Activated naive CD4-positive, alpha-beta T cell treated with anti-CD3 and anti-CD28 coated beads, Interleukin-2, amount 50 U/mL, for 24 hours (primary cell): Measurements from ENCODE around the gene RAET1E.
"Not testable (repeated sequence)": the region's sequence is repeated elsewhere in the genome, so short reads cannot be mapped to it uniquely, and the experiment has no call there.

ENCODE experiments used
- H3K27ac Mint-ChIP-seq: one replicate; pipeline ENCODE4 v1.8.0; 2021; ENCODE audit warnings: mild to moderate bottlenecking, mixed read lengths
- H3K27me3 Mint-ChIP-seq: one replicate; pipeline ENCODE4 v1.8.0; 2021; ENCODE audit warnings: mixed read lengths
- H3K36me3 Mint-ChIP-seq: one replicate; pipeline ENCODE4 v1.8.0; 2021; ENCODE audit warnings: mixed read lengths
- H3K4me1 Mint-ChIP-seq: one replicate; pipeline ENCODE4 v1.8.0; 2021; ENCODE audit warnings: mixed read lengths
- H3K4me3 Mint-ChIP-seq: one replicate; pipeline ENCODE4 v1.8.0; 2021; ENCODE audit warnings: mild to moderate bottlenecking, mixed read lengths
- H3K9me3 Mint-ChIP-seq: one replicate; pipeline ENCODE4 v1.8.0; 2021; ENCODE audit warnings: mixed read lengths

RAET1E gene

DNA sequence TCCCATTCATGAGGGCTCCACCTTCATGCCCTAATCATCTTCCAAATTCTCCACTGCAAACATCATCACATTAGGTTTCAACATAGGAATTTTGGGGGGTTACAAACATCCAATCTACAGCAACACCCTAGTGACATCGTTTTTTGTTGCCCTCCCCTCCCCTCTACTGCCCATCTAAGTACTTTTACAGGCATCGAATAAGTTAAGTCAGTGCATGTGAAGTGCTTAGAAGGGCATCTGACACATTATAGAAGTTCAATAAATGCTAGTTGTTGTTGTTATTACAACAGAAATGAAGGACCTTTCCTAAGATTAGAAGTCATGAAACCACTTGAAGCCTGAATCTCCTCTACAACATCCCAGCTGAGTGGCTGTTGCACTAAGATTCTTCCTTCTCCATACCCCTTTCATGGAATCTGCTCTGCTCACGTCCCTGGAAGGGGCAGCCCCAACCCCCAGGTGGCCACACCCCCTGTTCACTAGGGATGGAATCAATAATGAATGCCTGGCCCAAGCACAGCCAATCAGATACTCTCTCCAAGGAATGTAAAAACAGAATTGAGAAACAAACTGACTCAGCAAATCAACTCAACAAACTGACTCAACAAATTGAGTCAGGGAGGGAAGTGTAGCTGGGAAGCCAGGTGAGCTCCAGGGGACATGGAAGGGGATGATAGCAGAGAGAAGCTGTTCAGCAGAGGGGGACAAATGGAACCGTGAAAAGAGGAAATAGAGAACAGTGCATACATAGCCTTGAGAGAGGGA, 29.9 kb downstream of the RAET1E start:
- H3K4me1 Mint-ChIP-seq, result peaks cover 1% of the 10 kb centered on the region
- peaks cover 2% of the 10 kb centered on the region for H3K36me3 Mint-ChIP-seq
- H3K27ac Mint-ChIP-seq, result no peak overlapping the region
- no peak overlapping the region for H3K4me3 Mint-ChIP-seq
- peaks cover 2% of the 10 kb centered on the region for H3K27me3 Mint-ChIP-seq
- H3K9me3 Mint-ChIP-seq, result no peaks in the 10 kb centered on the region

DNA sequence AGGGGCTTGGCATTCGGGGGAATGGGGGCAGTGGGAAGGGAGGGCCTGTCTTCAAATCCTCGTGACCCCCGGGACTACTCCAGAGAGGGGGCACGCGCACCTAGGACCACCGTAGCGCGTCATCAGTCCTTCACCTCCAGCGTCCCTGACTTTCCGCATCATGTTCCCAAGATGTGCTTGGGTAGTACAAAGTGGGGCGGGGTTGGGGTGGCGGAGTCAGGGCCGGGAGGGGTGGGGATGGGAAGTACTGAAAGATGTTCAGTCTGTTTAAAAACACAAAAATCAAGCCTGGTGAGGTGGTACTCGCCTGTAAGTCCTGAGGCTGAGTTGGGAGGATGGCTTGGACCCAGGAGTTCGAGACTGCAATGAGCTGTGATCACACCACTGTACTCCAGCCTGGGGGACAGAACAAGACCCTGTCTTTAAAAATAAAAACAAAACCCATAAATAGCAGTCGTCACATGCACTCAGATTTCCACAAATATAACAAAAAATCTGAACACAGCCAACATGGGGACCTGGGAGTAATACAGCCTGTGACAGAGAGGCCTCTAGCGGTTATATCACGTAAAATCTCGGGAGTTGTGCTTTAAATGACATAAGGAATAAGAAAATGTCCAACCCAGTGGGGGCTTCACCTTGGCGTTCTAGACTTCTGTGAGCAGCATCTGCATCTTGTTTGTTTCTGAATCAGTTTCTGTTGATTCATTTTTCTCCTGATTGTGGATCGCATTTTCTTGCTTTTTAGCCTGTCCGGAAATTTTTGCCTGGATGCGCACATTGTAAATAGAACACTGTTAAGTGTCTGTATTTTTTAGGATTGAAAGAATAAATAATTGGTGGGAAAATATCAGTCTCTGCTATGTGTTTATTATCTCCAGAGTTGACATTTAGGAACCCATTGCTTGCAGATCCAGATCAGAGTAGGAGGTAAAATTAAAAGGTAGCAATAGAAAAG, 33.1 kb downstream of the RAET1E start:
- H3K27ac Mint-ChIP-seq, result no peak overlapping the region
- peaks cover 5% of the 10 kb centered on the region for H3K4me1 Mint-ChIP-seq
- peak overlapping the region; percentile 72 for H3K4me3 Mint-ChIP-seq
- no peaks in the 10 kb centered on the region for H3K9me3 Mint-ChIP-seq
- no peaks in the 10 kb centered on the region for H3K27me3 Mint-ChIP-seq
- H3K36me3 Mint-ChIP-seq, result no peaks in the 10 kb centered on the region

DNA sequence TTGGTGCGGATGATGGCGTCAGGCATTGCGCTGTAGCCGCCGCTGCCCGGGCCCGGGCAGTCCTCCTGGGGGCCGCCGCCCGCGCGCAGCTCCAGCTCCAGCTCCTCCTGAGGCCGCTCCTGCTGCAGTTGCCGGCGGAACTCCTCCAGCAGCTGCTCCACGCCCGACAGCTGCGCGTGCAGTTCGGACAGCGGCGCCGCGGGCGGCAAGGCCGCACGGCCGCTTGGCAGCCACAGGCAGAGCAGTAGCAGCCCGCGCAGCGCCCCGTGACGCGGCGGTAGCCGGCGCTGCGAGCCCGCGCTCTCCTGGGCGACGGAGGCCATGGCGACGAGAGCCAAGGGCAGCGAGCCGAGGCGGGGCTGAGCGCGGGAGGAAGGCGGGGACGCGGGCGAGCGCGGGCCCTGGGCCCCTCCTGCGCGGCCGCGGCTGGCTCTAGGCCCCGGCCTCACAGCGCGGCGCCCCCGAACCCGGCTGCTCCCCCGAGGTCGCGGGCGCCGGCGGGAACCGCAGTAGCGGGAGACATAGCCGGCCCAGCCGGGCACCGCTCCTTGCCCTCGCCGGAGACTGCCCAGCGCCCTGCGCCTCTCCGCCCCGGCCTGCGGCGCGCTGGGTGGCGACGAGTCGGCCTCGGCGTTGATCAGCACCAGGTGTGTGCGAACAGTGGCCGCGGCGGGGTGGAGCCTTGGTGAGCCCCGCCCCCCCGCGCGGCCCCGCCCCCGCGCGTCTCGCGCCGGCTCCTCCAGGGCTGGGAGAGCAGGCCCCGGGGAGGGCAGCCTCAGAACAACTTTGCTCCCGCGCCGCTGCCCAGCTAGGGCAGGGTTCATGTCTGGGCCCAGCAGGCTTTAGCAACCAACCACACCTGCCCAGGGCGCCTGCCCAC, 34.0 kb downstream of the RAET1E start, which contains the start of gene LRP11:
LRP11 (minus strand) TSS at position 662 of the 880 bp plus-strand sequence; CDS start at position 323, 339 bp downstream.
- no peak within 1 kb of the TSS for H3K27ac Mint-ChIP-seq
- H3K9me3 Mint-ChIP-seq, result no peaks in the 10 kb centered on the region
- H3K27me3 Mint-ChIP-seq, result no peaks in the 10 kb centered on the region
- peaks cover 5% of the 10 kb centered on the region for H3K4me1 Mint-ChIP-seq
- H3K4me3 Mint-ChIP-seq, result peak within 1 kb of the TSS; percentile 90
- H3K36me3 Mint-ChIP-seq, result no peaks in the 10 kb centered on the region

DNA sequence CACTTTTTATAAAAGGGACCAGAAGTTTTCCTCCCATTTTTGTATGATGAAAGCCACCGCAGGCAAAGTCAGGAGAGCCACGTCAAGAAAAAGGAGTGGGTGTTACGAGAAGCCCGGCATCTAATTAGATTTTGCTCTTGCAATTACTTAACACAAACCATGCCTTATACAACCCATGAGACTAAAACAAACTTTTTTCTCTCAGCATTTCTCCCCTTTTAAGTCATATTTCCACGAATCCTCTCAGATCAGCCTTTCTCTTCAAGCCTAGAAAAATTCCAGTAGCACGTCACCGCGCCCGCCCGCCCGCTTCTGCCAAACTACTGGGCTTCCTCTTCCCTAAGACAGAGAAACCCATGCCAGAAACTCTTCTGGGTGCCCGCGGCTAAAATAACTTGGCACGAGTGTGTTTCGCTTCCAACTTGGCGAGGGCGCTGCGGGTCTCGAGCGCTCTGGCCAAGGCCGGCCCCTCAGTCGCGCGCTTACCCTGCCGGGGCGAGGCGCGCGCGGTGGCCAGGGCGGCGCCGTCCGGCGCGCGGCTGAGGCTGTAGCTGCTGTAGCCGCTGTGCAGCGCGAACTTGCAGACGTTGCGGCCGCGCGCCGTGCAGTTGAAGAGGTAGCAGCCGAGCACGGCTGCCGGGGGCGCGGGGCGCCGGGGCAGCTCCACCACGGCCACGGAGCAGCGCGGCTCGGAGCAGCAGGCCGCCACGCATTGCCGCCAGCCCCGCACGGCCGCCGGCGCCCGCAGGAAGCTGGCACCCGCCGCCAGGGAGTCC, 34.8 kb downstream of the RAET1E start:
- Mint-ChIP-seq H3K4me3 (peak overlapping the region; percentile 90), H3K4me1 (peaks cover 5% of the 10 kb centered on the region), H3K9me3 (no peaks in the 10 kb centered on the region), H3K27me3 (no peaks in the 10 kb centered on the region), H3K36me3 (no peaks in the 10 kb centered on the region), H3K27ac (no peak overlapping the region)

DNA sequence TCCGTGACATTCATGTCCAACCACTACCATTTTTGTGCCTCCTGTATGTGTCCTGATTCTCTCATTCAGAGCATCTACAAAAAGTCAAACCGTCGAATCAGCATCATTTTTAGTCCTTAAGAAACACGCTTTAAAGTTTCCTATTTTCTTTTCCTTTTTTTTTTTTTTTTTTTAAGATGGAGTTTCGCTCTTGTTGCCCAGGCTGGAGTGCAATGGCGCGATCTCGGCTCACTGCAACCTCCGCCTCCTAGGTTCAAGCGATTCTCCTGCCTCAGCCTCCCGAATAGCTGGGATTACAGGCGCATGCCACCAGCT, 35.5 kb downstream of the RAET1E start:
- not testable (repeated sequence) for H3K36me3 Mint-ChIP-seq, H3K9me3 Mint-ChIP-seq, H3K4me1 Mint-ChIP-seq, H3K27ac Mint-ChIP-seq, H3K27me3 Mint-ChIP-seq
- peak overlapping the region; percentile 39 for H3K4me3 Mint-ChIP-seq

DNA sequence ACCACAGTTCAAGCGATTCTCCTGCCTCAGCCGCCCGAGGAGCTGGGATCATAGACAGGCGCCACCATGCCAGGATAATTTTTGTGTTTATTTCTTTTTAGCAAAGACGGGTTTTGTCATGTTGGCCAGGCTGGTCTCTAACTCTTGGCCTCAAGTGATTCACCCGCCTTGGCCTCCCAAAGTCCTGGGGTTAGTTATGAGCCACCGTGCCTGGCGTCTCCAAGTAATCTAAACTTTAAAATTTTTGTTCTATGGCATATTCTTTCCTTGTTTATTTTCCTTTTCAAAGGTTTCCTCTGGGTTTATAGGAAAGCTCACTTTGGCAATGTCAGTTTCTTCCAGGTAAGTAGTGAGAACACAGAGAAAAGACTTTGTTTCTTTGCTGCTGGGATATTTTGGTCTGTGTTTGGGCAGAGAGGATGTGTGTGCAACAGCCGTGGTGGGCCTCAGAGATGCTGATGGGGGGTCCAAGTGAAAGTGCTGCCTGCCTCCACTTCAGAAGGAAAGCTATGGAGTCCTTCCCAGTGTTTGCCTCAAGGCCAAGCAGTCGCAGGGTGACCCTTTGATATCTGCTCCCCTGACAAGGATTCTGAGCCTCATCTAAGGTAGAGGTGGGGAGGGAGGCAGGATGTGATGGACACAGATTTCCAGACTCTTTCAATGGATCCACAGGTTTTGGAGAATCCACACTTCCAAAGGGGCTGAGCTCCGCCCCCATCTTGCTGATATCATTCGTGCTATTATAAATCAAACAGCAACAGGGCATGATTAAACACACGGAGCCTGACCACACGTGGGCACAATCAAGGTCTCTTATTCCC, 36.1 kb downstream of the RAET1E start:
- Mint-ChIP-seq H3K4me1 (peaks cover 5% of the 10 kb centered on the region), H3K4me3 (peak overlapping the region; percentile 39), H3K27ac (no peak overlapping the region), H3K36me3 (no peaks in the 10 kb centered on the region), H3K27me3 (no peaks in the 10 kb centered on the region), H3K9me3 (no peaks in the 10 kb centered on the region)

DNA sequence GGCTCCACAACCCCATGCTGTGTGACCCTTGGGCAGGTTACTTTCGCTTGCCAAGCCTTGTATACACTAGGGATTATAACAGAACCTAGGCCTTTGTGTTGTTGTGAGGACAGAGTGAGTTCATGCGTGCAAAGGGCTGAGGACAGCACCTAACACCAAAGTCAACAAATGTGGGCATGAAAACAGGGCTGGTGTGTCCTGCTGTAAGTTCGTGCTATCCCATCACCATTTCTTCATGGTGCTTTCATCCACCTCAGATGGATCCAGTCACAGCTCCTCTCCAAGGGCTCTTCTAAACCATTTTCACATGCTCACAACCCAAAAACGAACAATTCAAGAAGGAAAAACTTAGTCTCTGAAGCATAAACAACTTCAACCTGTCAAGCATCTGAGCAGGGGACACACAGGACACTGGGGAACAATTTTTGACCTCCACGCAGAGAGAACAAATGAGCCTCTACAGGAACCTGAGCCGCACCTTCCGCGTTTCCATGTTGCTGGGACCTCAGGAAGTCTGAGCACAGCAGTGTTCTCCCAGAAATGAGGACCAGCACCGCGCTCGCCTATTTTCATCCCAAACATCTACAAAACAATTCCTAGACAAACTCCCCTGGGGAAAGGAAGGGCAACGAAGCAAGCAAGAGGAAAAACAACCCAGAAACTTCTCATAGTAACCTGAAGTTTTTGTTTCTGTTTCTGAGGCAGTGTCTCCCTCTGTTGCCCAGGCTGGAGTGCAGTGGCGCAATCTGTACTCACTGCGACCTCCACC, 36.9 kb downstream of the RAET1E start:
- Mint-ChIP-seq H3K27me3 (no peaks in the 10 kb centered on the region), H3K4me1 (peaks cover 5% of the 10 kb centered on the region), H3K27ac (no peak overlapping the region), H3K36me3 (no peaks in the 10 kb centered on the region), H3K4me3 (peak overlapping the region; percentile 27), H3K9me3 (no peaks in the 10 kb centered on the region)

DNA sequence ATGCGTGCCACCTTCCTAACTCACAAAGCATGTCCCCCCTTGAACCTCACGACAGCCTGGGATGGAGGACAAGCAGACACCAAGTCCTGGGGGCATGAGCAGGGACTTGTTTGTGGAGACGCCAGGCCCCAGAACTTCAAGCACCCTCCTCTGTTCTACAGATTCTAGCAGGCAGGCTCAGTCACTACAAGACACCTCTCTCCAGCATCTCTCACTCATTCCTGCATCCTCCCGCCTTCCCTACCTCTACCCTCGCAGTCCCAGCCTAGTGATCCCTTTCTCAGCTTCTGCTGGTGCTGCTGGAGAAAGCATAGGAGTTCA, 37.4 kb downstream of the RAET1E start:
- no peaks in the 10 kb centered on the region for H3K9me3 Mint-ChIP-seq
- H3K27me3 Mint-ChIP-seq, result no peaks in the 10 kb centered on the region
- H3K4me3 Mint-ChIP-seq, result no peak overlapping the region
- no peak overlapping the region for H3K27ac Mint-ChIP-seq
- no peaks in the 10 kb centered on the region for H3K36me3 Mint-ChIP-seq
- H3K4me1 Mint-ChIP-seq, result peaks cover 5% of the 10 kb centered on the region

DNA sequence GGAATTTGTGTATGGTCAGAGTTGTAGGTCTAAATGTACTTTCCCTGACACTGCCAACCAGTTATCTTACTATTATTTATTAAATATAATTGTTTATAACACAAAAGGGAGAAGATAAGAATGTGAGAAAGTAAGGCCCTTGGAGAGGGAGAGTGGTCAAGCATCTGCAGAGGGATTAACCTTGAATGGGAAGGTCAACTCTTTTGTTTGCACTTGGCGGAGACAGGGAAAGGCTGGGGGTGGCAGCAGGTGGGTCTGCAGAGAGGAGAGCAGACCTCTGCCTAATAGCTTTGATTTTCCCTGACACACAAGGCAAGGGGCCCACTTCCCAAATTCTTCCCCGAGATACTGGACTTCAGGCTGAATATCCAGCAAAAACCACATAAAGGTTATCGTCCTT, 38.0 kb downstream of the RAET1E start:
- no peaks in the 10 kb centered on the region for H3K36me3 Mint-ChIP-seq
- peaks cover 5% of the 10 kb centered on the region for H3K4me1 Mint-ChIP-seq
- H3K27ac Mint-ChIP-seq, result no peak overlapping the region
- H3K27me3 Mint-ChIP-seq, result no peaks in the 10 kb centered on the region
- H3K9me3 Mint-ChIP-seq, result no peaks in the 10 kb centered on the region
- no peak overlapping the region for H3K4me3 Mint-ChIP-seq

DNA sequence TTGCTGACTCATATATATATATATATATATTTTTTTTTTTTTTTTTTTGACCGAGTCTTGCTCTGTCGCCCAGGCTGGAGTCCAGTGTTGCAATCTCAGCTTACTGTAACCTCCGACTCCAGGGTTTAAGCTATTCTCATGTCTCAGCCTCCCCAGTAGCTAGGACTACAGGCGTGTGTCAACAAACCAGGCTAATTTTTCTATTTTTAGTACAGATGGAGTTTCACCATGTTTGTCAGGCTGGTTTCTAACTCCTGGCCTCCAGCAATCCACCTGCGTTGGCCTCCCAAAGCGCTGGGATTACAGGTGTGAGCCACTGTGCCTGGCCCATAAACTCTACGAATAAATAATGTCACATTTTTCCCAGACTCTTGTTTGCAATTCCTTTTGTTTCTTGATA, 38.5 kb downstream of the RAET1E start:
- no peak overlapping the region for H3K4me3 Mint-ChIP-seq
- peaks cover 2% of the 10 kb centered on the region for H3K27me3 Mint-ChIP-seq
- no peak overlapping the region for H3K27ac Mint-ChIP-seq
- no peaks in the 10 kb centered on the region for H3K36me3 Mint-ChIP-seq
- no peaks in the 10 kb centered on the region for H3K9me3 Mint-ChIP-seq
- peaks cover 5% of the 10 kb centered on the region for H3K4me1 Mint-ChIP-seq

DNA sequence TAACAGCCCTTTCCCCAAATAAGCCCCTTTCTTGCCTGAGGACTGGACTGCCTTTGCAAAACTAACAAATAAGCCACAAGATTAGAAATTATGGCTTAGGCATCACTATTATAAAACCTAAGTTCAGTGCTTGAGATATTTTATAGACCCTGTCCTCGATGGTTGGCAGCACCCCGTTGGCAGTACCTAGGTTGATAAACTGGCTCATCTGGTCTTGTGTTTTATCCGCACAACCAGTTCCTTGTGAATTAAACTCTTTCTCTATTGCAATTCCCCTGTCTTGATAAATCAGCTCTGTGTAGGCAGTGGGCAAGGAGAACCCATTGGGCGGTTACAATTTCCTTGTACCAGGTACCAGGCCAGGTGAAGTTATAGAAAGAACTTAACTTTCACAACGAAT, 40.4 kb downstream of the RAET1E start:
- Mint-ChIP-seq H3K4me1 (no peaks in the 10 kb centered on the region), H3K4me3 (no peak overlapping the region), H3K36me3 (no peaks in the 10 kb centered on the region), H3K27me3 (peaks cover 2% of the 10 kb centered on the region), H3K27ac (no peak overlapping the region), H3K9me3 (no peaks in the 10 kb centered on the region)

DNA sequence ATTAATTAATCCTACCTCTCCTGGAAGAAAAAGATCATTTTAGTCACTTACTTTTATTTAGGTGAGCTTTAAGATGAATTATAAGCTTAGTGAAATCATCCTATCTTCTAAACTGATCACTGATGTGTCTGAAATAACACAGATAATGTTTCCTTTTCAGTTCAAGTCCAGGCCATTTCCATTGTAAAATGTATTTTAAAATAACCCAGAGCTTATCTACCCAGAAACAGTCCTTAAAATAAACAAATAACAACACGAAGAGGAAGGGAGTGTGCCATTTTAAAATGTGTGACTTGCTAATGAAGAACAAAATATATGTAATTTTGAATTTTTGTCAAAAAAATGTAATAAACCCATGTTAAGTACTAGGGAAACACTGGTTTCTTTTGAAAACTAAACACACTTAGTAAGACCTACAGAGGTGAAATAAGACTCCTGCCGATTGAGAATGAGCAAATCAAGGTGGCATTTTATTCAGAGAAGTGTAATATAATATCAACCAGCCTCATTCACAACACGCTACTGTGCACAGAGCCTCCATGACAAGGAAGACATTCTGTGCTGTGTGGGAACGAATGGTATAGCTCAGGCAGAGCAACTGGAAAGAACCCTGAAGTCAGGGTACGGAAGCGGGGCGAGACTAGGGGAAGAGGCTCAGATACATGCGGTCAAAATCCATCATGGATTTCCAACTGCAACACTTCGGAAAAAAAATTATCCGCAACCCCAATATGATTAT, 41.5 kb downstream of the RAET1E start:
- Mint-ChIP-seq H3K36me3 (no peaks in the 10 kb centered on the region), H3K27me3 (peaks cover 2% of the 10 kb centered on the region), H3K27ac (no peak overlapping the region), H3K4me1 (peaks cover 7% of the 10 kb centered on the region), H3K4me3 (no peak overlapping the region), H3K9me3 (no peaks in the 10 kb centered on the region)

DNA sequence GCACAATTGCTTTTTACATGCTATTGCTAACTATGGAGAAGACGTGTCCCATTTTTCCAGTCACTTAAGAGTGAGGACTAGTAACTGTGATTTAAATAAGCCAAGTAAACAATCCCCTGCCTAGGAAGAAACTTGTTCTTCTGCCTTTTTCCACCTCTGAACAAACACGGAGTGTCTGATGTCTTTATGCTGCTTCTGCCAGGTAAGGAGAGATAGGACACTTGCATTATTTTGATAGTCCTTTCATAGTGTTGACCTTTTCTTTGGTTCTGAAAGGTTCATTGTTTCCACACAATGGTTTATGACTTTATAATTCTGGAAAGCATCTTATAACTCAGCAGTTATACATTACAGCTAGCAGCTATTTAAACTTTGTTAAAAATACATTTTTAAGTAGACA, 42.2 kb downstream of the RAET1E start:
- Mint-ChIP-seq H3K9me3 (no peaks in the 10 kb centered on the region), H3K4me1 (peaks cover 7% of the 10 kb centered on the region), H3K36me3 (no peaks in the 10 kb centered on the region), H3K4me3 (no peak overlapping the region), H3K27me3 (peaks cover 2% of the 10 kb centered on the region), H3K27ac (no peak overlapping the region)
